Left ventricle myocardium inferior (tissue), 1 donor: ENCODE data around the gene ANKRD13B. TPM values are rescaled to one million over a fixed set of nuclear protein-coding genes. Genes with fewer than 3 reads are reported as not detected.

Experiments used
- DNase-seq: peaks from one replicate; pipeline ENCODE4 v3.0.0-alpha.2; 2020
- H3K27ac ChIP-seq: fragments of 200-600 bp; replicated peaks from 2 replicates; pipeline ENCODE4 v1.8.0; 2021
- H3K27me3 ChIP-seq: fragments of 200-600 bp; 2 replicates; pipeline ENCODE4 v1.8.0; 2021; ENCODE audit warnings: low read depth
- H3K36me3 ChIP-seq: fragments of 200-600 bp; 2 replicates; pipeline ENCODE4 v1.8.0; 2021
- H3K4me1 ChIP-seq: fragments of 200-600 bp; 2 replicates; pipeline ENCODE4 v1.8.0; 2021
- H3K4me3 ChIP-seq: fragments of 200-600 bp; 2 replicates; pipeline ENCODE4 v1.8.0; 2021; ENCODE audit warnings: mild to moderate bottlenecking, moderate library complexity
- H3K9me3 ChIP-seq: fragments of 200-600 bp; replicated peaks from 2 replicates; pipeline ENCODE4 v1.8.0; 2021
- intact Hi-C: fragments of 100-400 bp; cut with micrococcal nuclease; formaldehyde crosslinking; loops from one replicate; pipeline ENCODE4 v1.11.0; 2022
- total RNA-seq: library from RNA; stranded (reverse); fragmentation: NEBNext Ultra II Directional; extraction: Animal tissue kit (Norgen Biotek cat#: 25700); gene quantifications from one replicate; pipeline ENCODE4 v1.2.1, GENCODE V29; 2021
- TF ChIP-seq, protein P1 (sequence below): fragments of 200-600 bp; IDR thresholded peaks from 2 replicates; pipeline ENCODE4 v1.8.0; 2021; ENCODE audit warnings: antibody characterized with exemption, mild to moderate bottlenecking, borderline replicate concordance
- donor health status: DM: no; HTN: yes; CAD: no; lungs with severe emphysema.

ANKRD13B gene
- total RNA-seq, 1 donor from 2014 or later: 5.9 TPM

DNA sequence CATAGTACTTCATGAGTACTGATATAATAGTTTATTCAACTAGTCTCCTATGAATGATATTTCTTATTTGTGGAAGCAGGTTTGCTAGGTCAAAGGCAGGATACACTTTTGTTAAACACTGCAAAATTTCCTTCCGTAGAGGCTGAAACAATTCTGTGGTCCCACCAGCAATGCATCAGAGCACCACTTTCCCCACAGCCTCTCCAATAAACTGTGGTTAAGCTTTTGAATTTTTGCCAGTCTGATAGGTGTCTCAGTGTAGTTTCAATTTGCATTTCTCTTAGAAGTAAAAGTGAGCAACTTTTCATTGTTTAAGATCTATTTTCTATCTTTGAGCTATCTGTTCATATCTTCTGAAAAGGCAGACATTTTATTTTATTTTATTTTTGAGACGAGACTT is 66.2 kb downstream of the ANKRD13B start:
- H3K4me1 ChIP-seq: peaks cover 43% of the 10 kb centered on the region
- TF ChIP-seq, protein P1, sequence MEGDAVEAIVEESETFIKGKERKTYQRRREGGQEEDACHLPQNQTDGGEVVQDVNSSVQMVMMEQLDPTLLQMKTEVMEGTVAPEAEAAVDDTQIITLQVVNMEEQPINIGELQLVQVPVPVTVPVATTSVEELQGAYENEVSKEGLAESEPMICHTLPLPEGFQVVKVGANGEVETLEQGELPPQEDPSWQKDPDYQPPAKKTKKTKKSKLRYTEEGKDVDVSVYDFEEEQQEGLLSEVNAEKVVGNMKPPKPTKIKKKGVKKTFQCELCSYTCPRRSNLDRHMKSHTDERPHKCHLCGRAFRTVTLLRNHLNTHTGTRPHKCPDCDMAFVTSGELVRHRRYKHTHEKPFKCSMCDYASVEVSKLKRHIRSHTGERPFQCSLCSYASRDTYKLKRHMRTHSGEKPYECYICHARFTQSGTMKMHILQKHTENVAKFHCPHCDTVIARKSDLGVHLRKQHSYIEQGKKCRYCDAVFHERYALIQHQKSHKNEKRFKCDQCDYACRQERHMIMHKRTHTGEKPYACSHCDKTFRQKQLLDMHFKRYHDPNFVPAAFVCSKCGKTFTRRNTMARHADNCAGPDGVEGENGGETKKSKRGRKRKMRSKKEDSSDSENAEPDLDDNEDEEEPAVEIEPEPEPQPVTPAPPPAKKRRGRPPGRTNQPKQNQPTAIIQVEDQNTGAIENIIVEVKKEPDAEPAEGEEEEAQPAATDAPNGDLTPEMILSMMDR: no peak
- intact Hi-C loops: no loop called here
- H3K4me3 ChIP-seq: no peak overlapping the region
- DNase-seq: no peak
- no peaks in the 10 kb centered on the region for H3K27me3 ChIP-seq
- H3K36me3 ChIP-seq: peaks cover 61% of the 10 kb centered on the region
- H3K27ac ChIP-seq: no peak overlapping the region
- H3K9me3 ChIP-seq: no peaks in the 10 kb centered on the region

DNA sequence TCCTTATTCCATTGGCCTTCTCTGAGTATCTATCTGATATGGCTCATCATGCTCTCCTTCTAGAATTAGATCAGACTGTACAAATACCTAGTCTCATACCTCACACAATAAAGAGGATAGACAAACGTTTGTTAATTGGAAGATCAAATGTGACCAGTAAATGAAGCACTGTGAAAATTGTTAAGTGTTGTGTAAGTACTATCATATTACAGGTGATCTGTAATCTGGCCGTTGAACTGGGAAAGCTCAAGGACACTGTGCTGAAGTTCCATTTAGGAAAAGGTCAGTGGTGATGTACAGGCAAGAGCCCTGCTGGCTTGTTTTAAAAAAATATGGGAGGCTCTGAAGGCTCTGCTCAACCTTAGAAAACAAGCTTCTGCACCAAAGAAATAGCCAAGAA is 68.3 kb downstream of the ANKRD13B start:
- Histone ChIP-seq H3K4me1 (peaks cover 50% of the 10 kb centered on the region), H3K27ac (peak overlapping the region; percentile 61), H3K9me3 (no peaks in the 10 kb centered on the region)

DNA sequence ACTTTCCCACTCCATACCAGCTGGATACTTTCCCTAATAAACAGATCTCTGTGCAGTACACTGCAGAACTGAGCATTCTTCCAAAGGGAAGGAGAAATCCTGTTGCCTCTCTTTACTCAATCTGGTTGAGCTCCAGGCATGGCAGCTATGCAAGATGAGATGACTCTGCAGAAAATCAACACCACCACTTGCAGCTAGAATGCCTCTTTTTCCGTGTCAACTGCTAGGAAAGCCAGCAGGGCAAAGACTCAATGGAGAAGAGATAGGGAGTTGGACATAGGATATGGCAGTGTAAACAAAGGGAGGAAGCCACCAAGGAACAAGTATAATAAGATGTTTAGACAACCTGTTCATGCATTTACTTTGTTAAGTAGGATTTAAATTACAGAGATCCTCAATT is 70.2 kb downstream of the ANKRD13B start:
- TF ChIP-seq, protein P1: no peak
- no peak for DNase-seq
- Histone ChIP-seq H3K27ac (peak overlapping the region; percentile 61), H3K9me3 (no peaks in the 10 kb centered on the region), H3K36me3 (peaks cover 70% of the 10 kb centered on the region), H3K4me3 (no peak overlapping the region), H3K27me3 (no peaks in the 10 kb centered on the region), H3K4me1 (peaks cover 59% of the 10 kb centered on the region)
- intact Hi-C loops: no loop called here

More for the DNA sequence above, 68.3 kb downstream of the ANKRD13B start:
- Histone ChIP-seq H3K36me3 (peaks cover 63% of the 10 kb centered on the region), H3K4me3 (no peak overlapping the region), H3K27me3 (no peaks in the 10 kb centered on the region)
- TF ChIP-seq, protein P1: no peak
- DNase-seq: no peak
- intact Hi-C loops: no loop called here

Other genes starting within 250 kb of the ANKRD13B start
- 50.7 TPM for gene TAOK1, start 202.8 kb upstream of the ANKRD13B start, total RNA-seq
- gene ABHD15, start 26.1 kb upstream of the ANKRD13B start, total RNA-seq: 5.9 TPM
- 37.2 TPM for gene TP53I13, start 24.4 kb upstream of the ANKRD13B start, total RNA-seq
- 31.9 TPM for gene GIT1, start 3.5 kb upstream of the ANKRD13B start, total RNA-seq
- gene CORO6, start 29.8 kb downstream of the ANKRD13B start, total RNA-seq: 101 TPM